Fibroblast of lung (primary cell): ENCODE measurements around the gene NNT. TPM values are rescaled to one million over a fixed set of nuclear protein-coding genes. Genes with fewer than 3 reads are reported as not detected.

Experiments used
- DNase-seq, 2 donors: peaks; one replicate each; pipeline versions ENCODE4 v3.0.0 to v3.0.0-alpha.2; 2010; ENCODE audit warnings: low read depth in 2 of 2
- H2AFZ ChIP-seq: 2 replicates; pipeline ENCODE4 v1.5.1; 2012; ENCODE audit warnings: low read length, control low read depth, inconsistent platforms
- H3K27ac ChIP-seq: 2 replicates; pipeline ENCODE4 v1.5.1; 2011; ENCODE audit warnings: low read length, control low read depth; ENCODE audit not compliant: insufficient read depth
- H3K27me3 ChIP-seq: 2 replicates; pipeline ENCODE4 v1.5.1; 2011; ENCODE audit warnings: mild to moderate bottlenecking, low read length; ENCODE audit not compliant: control insufficient read depth, insufficient read depth
- H3K36me3 ChIP-seq: 2 replicates; pipeline ENCODE4 v1.5.1; 2011; ENCODE audit warnings: low read length; ENCODE audit not compliant: control insufficient read depth, insufficient read depth
- H3K4me1 ChIP-seq: 2 replicates; pipeline ENCODE4 v1.5.1; 2011; ENCODE audit warnings: low read length; ENCODE audit not compliant: control insufficient read depth, insufficient read depth; ENCODE audit errors: extremely low read depth
- H3K4me2 ChIP-seq: 2 replicates; pipeline ENCODE4 v1.5.1; 2011; ENCODE audit warnings: low read length, control low read depth; ENCODE audit not compliant: insufficient read depth; ENCODE audit errors: extremely low read depth
- H3K4me3 ChIP-seq, 4 experiments: fragments of 200-600 bp in 1 of 4; sonication (generic) in 1 of 4; replicated peaks in 1 of 4; 2 replicates each; pipeline ENCODE4 v1.5.1; 2011 to 2016; ENCODE audit warnings: low read length in 4 of 4, low read depth in 3 of 4, mild to moderate bottlenecking in 3 of 4, control low read depth in 2 of 4, inconsistent platforms in 1 of 4, mixed read lengths in 1 of 4; ENCODE audit not compliant: insufficient read depth in 1 of 4; ENCODE audit errors: control extremely low read depth in 1 of 4
- H3K79me2 ChIP-seq: 2 replicates; pipeline ENCODE4 v1.5.1; 2012; ENCODE audit warnings: mild to moderate bottlenecking, low read length, inconsistent platforms; ENCODE audit not compliant: control insufficient read depth, insufficient read depth
- H3K9ac ChIP-seq: 2 replicates; pipeline ENCODE4 v1.5.1; 2011; ENCODE audit warnings: mild to moderate bottlenecking, low read length, control low read depth; ENCODE audit not compliant: insufficient read depth
- H3K9me3 ChIP-seq: 2 replicates; pipeline ENCODE4 v1.5.1; 2012; ENCODE audit warnings: low read depth, low read length; ENCODE audit not compliant: control insufficient read depth, insufficient read depth
- H4K20me1 ChIP-seq: 2 replicates; pipeline ENCODE4 v1.5.1; 2011; ENCODE audit warnings: low read length; ENCODE audit not compliant: control insufficient read depth, insufficient read depth; ENCODE audit errors: extremely low read depth
- EZH2 ChIP-seq: IDR thresholded peaks from 2 replicates; pipeline ENCODE4 v1.5.1; 2012; ENCODE audit warnings: low read length, control low read depth, mild to moderate bottlenecking; ENCODE audit errors: missing control alignments
- polyA minus RNA-seq: library from RNA; depleted of rRNA, polyadenylated mRNA; stranded (reverse); fragments of >200 nt; gene quantifications from 2 replicates; pipeline ENCODE4 v1.2.3, GENCODE V29; 2011; ENCODE audit warnings: low replicate concordance
- polyA plus RNA-seq, 2 donors: library from polyadenylated mRNA; depleted of rRNA in 1 of 2; stranded (reverse) in 1 of 2; unstranded in 1 of 2; fragments of >200 nt; gene quantifications; 2 replicates each; pipeline ENCODE4 v1.2.1, GENCODE V29; 2011 to 2012; ENCODE audit warnings: missing spikeins in 1 of 2
- total RNA-seq: library from RNA; depleted of rRNA; stranded (reverse); fragments of >200 nt; gene quantifications from 2 replicates; pipeline ENCODE4 v1.2.1, GENCODE V29; 2014
- TF ChIP-seq, protein P1 (sequence below), 2 donors: IDR thresholded peaks in 1 of 2; conservative IDR thresholded peaks in 1 of 2; 1 replicate in 1 of 2; 2 replicates in 1 of 2; pipeline ENCODE4 v1.5.1; 2011 to 2012; ENCODE audit warnings: low read length in 2 of 2, control low read depth in 1 of 2, inconsistent platforms in 1 of 2, low read depth in 1 of 2, mild to moderate bottlenecking in 1 of 2

The NNT gene
- total RNA-seq (90.1 and 115 TPM in 2 replicates), polyA plus RNA-seq (53.2 and 65.7 TPM in 2 replicates), polyA minus RNA-seq (79.1 and 100 TPM in 2 replicates)
- 38.7 and 45.4 TPM in 2 replicates for polyA plus RNA-seq (2012)

DNA sequence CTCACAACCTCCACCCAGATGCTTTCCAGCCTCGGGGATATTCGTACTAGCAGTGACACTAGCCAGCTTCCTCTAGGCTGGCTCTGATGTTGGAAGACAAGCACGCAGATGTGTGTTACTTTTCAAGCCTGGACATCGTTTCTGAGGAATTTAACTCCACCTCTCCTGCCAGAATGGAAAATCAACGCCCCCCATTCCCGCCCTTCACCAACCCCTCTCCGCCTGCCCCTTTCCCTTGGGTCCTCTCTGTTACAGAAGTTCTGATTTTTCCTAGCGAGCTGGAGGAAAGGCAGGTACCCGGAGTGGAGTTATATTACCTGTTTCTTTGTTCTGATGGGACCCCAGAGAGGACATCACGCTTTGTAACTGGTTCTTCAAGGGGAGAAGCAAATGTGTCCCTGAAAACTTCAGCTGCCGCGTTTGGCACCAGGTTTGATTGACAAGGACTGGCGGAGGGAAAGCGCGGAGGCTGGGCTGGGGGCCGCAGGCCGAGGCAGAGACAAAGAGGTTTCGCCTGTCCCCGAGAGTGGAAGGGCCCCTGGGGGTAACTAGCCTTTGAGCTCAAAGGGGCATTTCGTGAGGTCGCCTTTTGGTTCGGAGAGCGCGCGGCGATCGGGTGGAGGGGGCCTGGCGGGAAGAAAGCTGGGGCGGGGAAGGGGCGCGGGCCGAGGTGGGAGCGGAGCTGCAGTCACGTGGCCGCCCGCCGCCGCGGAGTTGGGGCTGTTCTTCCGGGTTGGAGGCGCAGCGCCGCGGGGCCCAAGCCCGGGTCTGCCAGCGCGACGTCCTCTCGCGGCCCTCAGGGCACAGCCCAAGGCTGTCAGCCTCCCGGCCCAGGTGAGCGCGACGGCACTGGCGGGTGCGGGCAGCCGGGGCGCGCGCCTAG, at the start of gene NNT:
Gene NNT, plus strand, starts transcription at position 720 of the 883 bp plus-strand sequence. CDS start 6,016 bp downstream, outside the sequence.
- no peaks in the 10 kb centered on the region for H3K27me3 ChIP-seq
- peaks cover 30% of the 10 kb centered on the region for H3K79me2 ChIP-seq
- DNase-seq: peak; percentile 51 to 59

DNA sequence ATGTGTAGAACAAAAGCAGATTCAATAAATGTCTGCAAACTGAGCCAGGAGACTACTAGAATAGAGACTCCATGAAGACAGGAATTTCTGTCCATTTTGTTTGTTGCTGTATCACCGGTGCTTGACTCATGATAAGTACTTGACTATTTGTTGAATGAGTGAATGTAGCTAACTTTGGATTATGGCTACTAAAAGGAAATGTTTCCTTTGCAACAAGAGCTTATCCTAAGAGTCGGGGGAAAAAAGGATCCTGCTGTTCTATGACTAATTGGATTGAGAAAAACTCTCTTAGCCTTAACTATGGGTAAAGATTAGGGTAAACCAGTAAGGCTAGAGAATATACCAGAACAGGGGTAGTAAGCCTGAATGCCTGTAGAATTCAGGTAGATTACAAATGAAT, 49.6 kb upstream of the NNT start:
- Histone ChIP-seq H2AFZ (no peak overlapping the region), H4K20me1 (no peaks in the 10 kb centered on the region), H3K27me3 (no peaks in the 10 kb centered on the region), H3K79me2 (peaks cover 71% of the 10 kb centered on the region), H3K9me3 (no peaks in the 10 kb centered on the region), H3K4me3 (no peak overlapping the region), H3K4me2 (no peak overlapping the region), H3K4me1 (no peaks in the 10 kb centered on the region), H3K27ac (no peak overlapping the region), H3K9ac (no peak overlapping the region), H3K36me3 (peaks cover 5% of the 10 kb centered on the region)
- DNase-seq: peak in 1 of 2 donors; percentile 50
- TF ChIP-seq, protein P1, sequence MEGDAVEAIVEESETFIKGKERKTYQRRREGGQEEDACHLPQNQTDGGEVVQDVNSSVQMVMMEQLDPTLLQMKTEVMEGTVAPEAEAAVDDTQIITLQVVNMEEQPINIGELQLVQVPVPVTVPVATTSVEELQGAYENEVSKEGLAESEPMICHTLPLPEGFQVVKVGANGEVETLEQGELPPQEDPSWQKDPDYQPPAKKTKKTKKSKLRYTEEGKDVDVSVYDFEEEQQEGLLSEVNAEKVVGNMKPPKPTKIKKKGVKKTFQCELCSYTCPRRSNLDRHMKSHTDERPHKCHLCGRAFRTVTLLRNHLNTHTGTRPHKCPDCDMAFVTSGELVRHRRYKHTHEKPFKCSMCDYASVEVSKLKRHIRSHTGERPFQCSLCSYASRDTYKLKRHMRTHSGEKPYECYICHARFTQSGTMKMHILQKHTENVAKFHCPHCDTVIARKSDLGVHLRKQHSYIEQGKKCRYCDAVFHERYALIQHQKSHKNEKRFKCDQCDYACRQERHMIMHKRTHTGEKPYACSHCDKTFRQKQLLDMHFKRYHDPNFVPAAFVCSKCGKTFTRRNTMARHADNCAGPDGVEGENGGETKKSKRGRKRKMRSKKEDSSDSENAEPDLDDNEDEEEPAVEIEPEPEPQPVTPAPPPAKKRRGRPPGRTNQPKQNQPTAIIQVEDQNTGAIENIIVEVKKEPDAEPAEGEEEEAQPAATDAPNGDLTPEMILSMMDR (conservative IDR thresholded peaks at IDR 0.05 in 1 of 2, IDR thresholded peaks at IDR 0.05 in 1 of 2; ENCODE audit: low read depth in 1 of 2, low read length in 2 of 2): no peak
- TF ChIP-seq EZH2: no peak

More for the DNA sequence above, at the start of gene NNT:
- H3K9me3 ChIP-seq: no peaks in the 10 kb centered on the region
- TF ChIP-seq, protein P1 (conservative IDR thresholded peaks at IDR 0.05 in 1 of 2, IDR thresholded peaks at IDR 0.05 in 1 of 2; ENCODE audit: low read depth in 1 of 2, low read length in 2 of 2): no peak
- TF ChIP-seq EZH2: no peak
- H3K4me1 ChIP-seq: peaks cover 6% of the 10 kb centered on the region
- peak within 1 kb of the TSS; percentile 64 to 90 (median 82) for H3K4me3 ChIP-seq
- peak within 1 kb of the TSS; percentile 98 for H3K4me2 ChIP-seq
- H3K27ac ChIP-seq: peak within 1 kb of the TSS; percentile 89
- H4K20me1 ChIP-seq: no peaks in the 10 kb centered on the region
- H3K36me3 ChIP-seq: no peaks in the 10 kb centered on the region
- peak within 1 kb of the TSS; percentile 92 for H2AFZ ChIP-seq
- H3K9ac ChIP-seq: peak within 1 kb of the TSS; percentile 77

DNA sequence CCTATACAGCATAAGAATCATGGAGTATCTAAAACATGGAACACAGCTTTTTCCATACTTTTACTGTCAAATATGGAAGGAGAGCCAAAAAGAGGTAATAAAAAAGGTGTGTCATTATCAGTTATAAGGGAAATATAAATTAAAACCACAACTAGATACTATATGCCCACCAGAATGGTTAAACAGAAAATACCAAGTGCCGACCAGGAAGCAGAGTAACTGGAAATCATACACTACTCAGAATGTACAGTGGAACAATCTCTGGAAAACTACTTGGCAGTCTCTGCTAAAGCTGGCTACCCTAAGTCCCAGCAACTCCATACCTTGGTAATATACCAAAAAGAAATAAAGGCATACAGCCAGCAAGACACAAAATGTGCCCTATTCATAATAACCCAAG, 48.5 kb upstream of the NNT start:
- H3K27ac ChIP-seq: no peak overlapping the region
- peaks cover 65% of the 10 kb centered on the region for H3K79me2 ChIP-seq
- no peaks in the 10 kb centered on the region for H3K27me3 ChIP-seq
- H3K9me3 ChIP-seq: no peaks in the 10 kb centered on the region
- TF ChIP-seq, protein P1 (conservative IDR thresholded peaks at IDR 0.05 in 1 of 2, IDR thresholded peaks at IDR 0.05 in 1 of 2; ENCODE audit: low read depth in 1 of 2, low read length in 2 of 2): no peak
- no peak for TF ChIP-seq EZH2
- peak overlapping the region in 2 of 4 experiments; percentile 85 to 89 for H3K4me3 ChIP-seq
- no peaks in the 10 kb centered on the region for H4K20me1 ChIP-seq
- peaks cover 2% of the 10 kb centered on the region for H3K36me3 ChIP-seq
- no peaks in the 10 kb centered on the region for H3K4me1 ChIP-seq
- DNase-seq: no peak
- H3K4me2 ChIP-seq: peak overlapping the region; percentile 84
- no peak overlapping the region for H2AFZ ChIP-seq
- no peak overlapping the region for H3K9ac ChIP-seq
